Airway epithelial cell (primary cell): ENCODE measurements around the gene DCDC1. TPM values are rescaled to one million over a fixed set of nuclear protein-coding genes. Genes with fewer than 3 reads are reported as not detected.

Experiments used
- total RNA-seq: library from RNA; depleted of rRNA; stranded (reverse); fragments of >200 nt; gene quantifications from 2 replicates; pipeline ENCODE4 v1.2.3, GENCODE V29; 2015

DCDC1 gene, protein sequence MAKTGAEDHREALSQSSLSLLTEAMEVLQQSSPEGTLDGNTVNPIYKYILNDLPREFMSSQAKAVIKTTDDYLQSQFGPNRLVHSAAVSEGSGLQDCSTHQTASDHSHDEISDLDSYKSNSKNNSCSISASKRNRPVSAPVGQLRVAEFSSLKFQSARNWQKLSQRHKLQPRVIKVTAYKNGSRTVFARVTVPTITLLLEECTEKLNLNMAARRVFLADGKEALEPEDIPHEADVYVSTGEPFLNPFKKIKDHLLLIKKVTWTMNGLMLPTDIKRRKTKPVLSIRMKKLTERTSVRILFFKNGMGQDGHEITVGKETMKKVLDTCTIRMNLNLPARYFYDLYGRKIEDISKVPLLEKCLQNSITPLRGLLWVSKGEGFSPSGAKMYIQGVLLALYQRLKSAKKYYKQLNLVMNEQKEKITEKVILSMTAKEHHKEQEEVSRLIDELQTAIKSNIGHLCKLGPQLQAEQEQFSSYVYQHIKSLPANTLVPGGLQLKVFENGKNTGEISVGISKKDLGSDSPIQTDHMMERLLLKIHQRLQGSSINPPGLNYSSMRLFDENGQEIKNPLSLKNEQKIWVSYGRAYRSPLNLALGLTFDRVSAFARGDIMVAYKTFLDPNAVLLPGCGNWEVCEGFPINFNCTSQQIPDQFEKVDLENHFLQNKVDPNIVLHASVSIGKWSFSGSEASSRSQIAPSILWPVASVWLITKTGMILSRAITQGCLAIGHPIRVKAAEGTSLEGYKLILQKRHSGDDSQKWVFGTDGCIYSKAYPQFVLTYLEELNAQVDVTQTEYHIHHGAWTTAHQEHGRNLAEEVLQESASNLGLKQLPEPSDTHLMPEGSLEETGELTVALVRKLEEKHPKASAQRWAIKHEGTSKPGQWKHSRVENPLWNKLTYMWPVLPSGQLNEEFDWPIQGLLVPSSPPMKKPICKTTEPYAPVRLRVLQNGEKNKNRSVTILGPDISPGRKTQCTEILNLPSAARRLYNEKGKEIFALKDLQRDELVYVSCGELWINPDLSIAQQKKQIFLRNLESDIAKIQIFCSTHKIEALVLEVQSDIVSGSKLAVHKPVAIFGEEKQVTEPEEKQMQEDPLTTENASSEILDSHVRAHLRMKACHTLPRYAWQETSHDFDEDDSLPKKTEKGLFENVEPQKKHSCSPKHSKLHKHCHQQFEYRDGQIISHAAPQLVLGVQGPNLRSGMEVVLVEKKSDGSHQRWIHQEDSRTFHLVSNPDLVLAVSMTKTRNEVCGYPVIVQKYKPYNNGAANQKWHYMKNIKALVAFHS (N-terminal part only)
- not detected in 2 replicates for total RNA-seq

DNA sequence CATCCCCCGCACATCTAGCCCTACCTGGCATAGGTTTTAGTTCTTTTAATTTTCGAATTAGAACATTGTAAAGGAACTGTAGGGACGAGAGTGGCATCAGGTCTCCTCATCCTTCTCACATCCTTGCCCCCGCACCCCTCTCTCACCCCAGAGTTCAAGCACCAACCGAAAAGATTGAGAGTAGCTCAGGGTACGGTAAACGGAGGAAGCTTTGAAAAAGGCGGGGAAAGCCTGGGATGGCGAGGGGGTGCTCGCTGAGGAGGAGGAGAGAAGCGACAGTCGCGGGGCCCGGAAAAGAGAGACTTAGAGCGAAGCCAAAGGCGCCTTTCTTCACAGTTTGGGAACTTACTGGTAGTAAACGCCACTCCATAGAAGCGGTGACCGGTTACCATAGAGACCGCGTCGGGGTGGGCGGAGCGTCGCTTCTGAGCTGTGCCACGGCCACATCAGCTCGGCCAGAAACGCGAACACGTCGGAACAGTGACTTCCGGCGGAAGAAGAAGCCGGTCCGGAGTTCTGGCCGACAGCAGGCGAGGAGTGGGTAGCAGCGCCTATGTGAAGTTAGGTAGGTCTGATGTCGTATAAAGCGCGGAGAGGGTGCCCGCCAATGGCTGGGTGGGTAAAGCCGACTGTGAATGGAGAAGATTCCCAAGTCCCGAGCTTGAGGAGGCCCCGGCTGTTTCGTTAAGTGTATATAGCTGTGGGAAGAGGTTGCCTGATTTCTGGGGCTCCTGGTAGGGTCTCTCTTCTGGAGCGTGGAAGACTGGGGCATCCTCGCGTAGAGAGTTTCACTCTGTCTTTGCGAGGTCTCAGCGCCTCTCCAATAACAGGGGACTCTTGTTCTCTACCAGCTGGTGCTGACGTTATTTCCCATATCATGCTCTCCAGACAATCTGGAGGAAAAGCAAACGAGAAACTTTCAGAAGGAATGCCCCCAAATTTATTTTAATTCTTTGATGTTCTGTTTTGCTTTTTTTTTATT, at the start of gene DCDC1, which contains the start of gene DNAJC24:
TSS of gene DCDC1 (minus strand) at position 392 of the 982 bp plus-strand sequence. CDS start 41,459 bp downstream, outside the sequence.
TSS of gene DNAJC24 (plus strand) at position 513 of the 982 bp plus-strand sequence. CDS start 889 bp downstream, outside the sequence.

Other genes with a start within 250 kb of the DCDC1 start
- 3.4 and 7.3 TPM in 2 replicates for gene DNAJC24, start 121 bp upstream of the DCDC1 start, total RNA-seq
- gene IMMP1L, start 139.9 kb upstream of the DCDC1 start, total RNA-seq, result 7.2 and 48.4 TPM in 2 replicates
- 20.4 and 20.8 TPM in 2 replicates for gene ELP4, start 140.0 kb upstream of the DCDC1 start, total RNA-seq